GM12878 (cell line): ENCODE measurements around the gene KAT14.
"Not testable (repeated sequence)": the region's sequence is repeated elsewhere in the genome, so short reads cannot be mapped to it uniquely, and the experiment has no call there.

Source experiments
- CEBPB ChIP-seq, 2 experiments: fragments of 150-350 bp in 1 of 2; IDR thresholded peaks; 2 replicates each; pipeline ENCODE4 v1.6.1; 2012 to 2014; ENCODE audit warnings: low read depth in 2 of 2, low read length in 2 of 2, borderline replicate concordance in 1 of 2, inconsistent platforms in 1 of 2
- EP300 ChIP-seq, 2 experiments: fragments of 150-350 bp in 1 of 2; IDR thresholded peaks; 2 replicates each; pipeline ENCODE4 v1.6.1; 2011 to 2012; ENCODE audit warnings: low read depth in 2 of 2, low read length in 2 of 2, borderline replicate concordance in 1 of 2, improper control_type of control experiment in 1 of 2, inconsistent platforms in 1 of 2; ENCODE audit not compliant: control insufficient read depth in 1 of 2
- HDGF ChIP-seq: fragments of 450-650 bp; IDR thresholded peaks from 2 replicates; pipeline ENCODE4 v1.6.1; 2016; ENCODE audit warnings: antibody characterized with exemption
- MYC ChIP-seq: IDR thresholded peaks from 2 replicates; pipeline ENCODE4 v1.6.1; 2011; ENCODE audit warnings: mild to moderate bottlenecking, low read length, moderate library complexity, inconsistent platforms; ENCODE audit not compliant: insufficient read depth, insufficient replicate concordance, insufficient read length, severe bottlenecking
- POLR2AphosphoS5 ChIP-seq: IDR thresholded peaks from 2 replicates; pipeline ENCODE4 v1.6.1; 2011; ENCODE audit warnings: mild to moderate bottlenecking, low read length, inconsistent platforms
- ZBTB11 ChIP-seq: fragments of 450-650 bp; formaldehyde crosslinking; IDR thresholded peaks from 2 replicates; pipeline ENCODE4 v1.5.0; 2022; ENCODE audit warnings: mild to moderate bottlenecking, missing genetic modification characterization
- ZNF24 ChIP-seq: fragments of 450-650 bp; IDR thresholded peaks from 2 replicates; pipeline ENCODE4 v1.6.1; 2017; ENCODE audit warnings: antibody characterized with exemption, mild to moderate bottlenecking

DNA sequence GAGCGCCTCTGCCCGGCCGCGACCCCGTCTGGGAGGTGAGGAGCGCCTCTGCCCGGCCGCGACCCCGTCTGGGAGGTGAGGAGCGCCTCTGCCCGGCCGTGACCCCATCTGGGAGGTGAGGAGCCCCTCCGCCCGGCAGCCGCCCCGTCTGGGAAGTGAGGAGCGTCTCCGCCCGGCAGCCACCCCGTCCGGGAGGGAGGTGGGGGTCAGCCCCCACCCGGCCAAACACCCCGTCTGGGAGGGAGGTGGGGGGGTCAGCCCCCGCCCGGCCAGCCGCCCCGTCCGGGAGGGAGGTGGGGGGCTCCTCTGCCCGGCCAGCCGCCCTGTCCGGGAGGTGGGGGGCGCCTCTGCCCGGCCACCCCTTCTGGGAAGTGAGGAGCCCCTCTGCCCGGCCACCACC lies 56.8 kb downstream of the KAT14 start:
- not testable (repeated sequence) for TF ChIP-seq ZNF24; EP300 (IDR thresholded peaks at IDR 0.05; ENCODE audit: borderline replicate concordance in 1 of 2, control insufficient read depth in 1 of 2, low read depth in 2 of 2, low read length in 2 of 2); POLR2AphosphoS5; ZBTB11 (CRISPR knock-in tag); HDGF; MYC; CEBPB (IDR thresholded peaks at IDR 0.05; ENCODE audit: borderline replicate concordance in 1 of 2, low read depth in 2 of 2, low read length in 2 of 2)
